Activated CD4-positive, alpha-beta T cell treated with anti-CD3 and anti-CD28 coated beads, Interleukin-2, Interleukin-6, amounts not matched to agents 100 ng/mL and 50 ng/mL, durations not matched to agents 16 hours and 8 hours (primary cell): ENCODE measurements around the gene FETUB.

Source experiments
- DNase-seq: peaks from one replicate; pipeline ENCODE4 v3.0.0-alpha.2; 2020

Gene FETUB

DNA sequence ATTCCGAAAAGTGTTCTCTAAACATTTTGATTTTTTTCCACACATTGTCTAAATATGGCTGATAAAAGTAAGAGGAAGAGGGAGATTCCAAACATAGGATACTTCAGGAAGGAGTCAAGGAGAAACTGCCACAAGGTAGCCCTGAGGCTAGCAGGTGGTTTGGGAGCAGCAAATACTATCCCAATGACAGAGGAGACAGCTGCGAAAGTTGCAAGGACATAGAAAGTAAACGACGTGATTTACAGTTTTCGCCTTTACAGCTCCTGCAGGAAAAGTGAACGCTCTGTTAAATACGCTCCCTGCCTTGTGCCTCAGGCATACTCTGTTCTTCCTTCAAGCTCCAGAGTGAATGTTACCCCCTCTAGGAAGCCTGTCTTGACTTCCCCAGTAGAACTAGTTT lies 3.7 kb upstream of the FETUB start:
- DNase-seq = no peak

DNA sequence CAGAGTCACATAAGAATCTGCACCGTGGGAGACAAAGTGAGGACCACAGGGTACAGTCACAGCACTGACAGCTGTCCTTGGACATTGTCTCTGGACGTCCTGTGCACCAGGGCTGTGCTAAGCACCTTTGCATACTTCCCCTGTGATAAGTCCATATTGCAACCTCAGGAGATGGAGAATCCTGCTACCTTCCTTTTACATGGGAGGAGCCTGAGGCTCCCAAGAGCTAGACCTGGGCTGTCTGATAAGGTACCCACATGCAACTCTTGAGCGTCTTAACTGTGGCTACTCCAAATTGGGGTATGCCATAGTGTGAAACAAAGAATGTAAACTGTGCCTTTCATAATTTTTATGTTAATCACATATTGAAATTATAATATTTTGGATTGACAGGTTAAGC lies 2.5 kb upstream of the FETUB start:
- no peak for DNase-seq

DNA sequence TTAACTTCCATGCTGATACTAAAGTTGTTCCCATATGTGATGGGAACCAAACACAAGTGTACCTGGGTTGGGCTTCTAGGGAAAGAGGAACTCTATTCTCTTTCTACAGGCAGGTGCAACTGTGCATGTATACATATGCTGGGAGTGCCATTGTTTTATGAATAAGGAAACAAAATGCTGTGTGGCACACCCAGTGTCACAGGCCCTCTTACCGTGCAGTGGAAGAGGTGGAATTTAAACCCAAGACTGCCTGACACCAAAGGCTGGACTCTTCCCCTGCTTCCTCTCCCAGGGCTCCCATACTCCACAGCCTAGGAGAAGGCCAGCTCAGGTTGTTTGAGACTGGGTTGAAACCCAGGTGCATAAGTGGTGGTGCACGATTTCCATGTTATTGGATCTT lies 1.9 kb upstream of the FETUB start:
- no peak for DNase-seq

DNA sequence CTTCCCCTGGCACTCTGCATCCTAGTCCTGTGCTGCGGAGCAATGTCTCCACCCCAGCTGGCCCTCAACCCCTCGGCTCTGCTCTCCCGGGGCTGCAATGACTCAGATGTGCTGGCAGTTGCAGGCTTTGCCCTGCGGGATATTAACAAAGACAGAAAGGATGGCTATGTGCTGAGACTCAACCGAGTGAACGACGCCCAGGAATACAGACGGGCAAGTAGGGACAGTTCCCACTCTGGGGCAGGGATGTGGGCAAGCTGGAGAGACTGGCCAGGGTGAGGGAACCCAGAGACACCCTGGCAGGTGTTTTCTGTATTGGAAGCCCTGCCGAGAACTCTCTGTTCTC lies 247 bp downstream of the FETUB start:
- DNase-seq = no peak

DNA sequence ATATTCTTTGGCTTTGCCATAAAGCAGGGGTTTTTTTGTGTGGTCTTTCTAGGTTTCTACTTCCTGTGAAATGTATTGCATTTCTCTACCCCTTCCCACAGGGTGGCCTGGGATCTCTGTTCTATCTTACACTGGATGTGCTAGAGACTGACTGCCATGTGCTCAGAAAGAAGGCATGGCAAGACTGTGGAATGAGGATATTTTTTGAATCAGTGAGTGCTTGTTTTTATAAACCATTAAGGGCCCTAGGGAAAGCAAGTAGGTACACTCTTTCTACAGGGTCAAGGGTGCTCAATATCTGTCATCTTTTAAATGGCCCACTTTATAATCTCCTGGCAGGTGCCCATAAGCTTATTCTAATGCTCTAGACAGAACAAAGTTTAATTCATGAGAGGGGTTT lies 730 bp downstream of the FETUB start:
- DNase-seq = no peak

DNA sequence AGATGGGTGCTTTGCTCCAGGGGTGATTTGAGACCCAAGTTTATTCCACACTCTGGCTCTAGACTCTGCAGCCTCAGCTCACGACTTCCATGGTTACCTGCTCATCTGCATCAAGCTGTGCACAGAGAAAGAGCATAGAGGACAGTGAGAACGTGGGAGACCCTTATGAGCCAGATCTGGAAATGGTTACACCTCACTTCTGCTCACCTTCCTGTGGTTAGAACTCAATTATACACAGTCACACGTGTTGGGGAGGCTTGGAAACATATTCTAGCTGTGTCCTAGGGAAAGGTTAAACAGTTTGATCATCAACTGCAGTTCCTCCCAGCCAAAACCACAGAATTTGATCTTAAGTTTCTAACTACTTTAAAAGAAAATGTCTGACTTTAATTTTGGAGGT lies 1.8 kb downstream of the FETUB start:
- DNase-seq = peak; percentile 6

DNA sequence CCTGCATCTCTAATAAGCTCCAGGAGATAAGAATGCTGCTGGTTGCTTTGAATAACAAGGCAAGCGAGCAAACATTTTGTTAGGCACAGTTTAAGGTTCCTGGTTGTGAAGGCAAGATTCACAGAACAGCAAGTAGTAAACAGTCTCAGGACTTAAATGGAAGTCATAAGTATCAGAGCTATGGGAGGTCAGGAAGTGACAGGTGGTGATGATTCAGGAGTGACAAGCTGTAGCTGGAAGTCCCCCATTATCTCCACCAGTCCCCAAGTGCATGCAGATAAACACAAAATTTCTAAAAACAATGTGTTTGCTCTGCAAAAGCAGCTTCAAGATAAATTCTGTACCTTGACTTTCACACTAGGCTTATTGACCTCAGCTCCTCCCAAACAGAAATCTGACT lies 3.3 kb downstream of the FETUB start:
- peak; percentile 24 for DNase-seq

DNA sequence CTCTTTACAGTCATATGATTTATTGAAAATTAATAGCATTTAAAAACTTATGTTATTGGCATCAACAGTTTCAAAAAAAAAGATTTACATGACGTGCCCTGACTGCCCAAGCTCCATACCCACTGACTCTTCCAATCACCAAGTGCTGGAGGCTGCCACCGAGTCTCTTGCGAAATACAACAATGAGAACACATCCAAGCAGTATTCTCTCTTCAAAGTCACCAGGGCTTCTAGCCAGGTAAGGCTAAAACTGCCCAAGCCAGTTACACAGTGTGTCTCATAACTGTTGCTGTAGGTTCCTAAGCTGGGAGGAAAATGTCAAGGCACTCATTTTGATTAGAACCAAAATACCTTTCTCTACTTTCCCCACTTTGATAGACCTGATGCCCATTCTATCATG lies 4.5 kb downstream of the FETUB start:
- no peak for DNase-seq

DNA sequence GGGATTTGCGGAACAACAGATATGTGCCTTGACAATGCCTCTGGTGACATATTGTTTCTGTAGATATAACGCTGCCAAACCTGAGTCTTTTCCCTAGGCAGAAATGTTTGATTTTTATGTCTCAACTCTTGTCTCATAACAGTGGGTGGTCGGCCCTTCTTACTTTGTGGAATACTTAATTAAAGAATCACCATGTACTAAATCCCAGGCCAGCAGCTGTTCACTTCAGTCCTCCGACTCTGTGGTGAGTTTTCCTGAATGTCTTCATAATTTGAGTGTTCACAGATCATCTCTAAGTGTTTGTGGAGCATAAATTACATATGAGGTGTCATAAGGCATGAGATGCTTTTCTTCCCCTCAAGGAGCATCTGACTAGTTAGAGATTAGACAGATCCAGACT lies 5.9 kb downstream of the FETUB start:
- no peak for DNase-seq

DNA sequence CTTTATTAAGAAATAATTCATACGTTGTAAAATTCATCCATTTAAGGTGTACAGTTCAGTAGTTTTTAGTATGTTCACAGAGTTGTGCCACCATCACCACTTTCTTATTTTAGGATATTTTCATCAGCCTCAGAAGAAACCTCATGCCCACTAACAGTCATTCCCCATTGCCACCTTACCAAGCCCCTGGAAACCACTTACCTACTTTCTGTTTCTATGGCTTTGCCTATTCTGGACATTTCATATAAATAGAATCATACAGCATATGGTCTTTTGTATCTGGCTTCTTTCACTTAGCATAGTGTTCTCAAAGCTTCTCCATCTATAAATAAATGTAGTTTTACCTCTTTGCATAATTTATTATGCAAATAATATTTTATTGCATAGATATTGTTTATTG lies 6.6 kb downstream of the FETUB start:
- DNase-seq = no peak

DNA sequence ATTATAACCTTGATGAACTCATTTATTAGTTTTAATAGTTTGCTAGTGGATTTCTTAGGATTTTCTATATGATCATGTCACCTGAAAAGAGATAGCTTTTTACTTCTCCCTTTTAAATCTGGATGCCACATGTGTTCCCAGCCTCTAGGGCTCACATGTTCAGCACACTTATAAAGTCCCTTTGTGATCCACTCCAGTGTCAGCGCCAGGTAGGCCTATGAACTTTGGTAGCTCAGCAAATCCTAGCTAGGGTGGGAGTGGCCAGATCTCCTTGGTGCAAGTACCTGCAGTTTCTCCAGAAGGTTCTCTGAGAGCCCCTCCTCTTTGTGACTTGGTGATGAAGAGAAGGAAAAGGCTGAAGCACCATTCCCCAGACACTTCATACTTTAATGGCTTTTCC lies 8.7 kb downstream of the FETUB start:
- DNase-seq = no peak

DNA sequence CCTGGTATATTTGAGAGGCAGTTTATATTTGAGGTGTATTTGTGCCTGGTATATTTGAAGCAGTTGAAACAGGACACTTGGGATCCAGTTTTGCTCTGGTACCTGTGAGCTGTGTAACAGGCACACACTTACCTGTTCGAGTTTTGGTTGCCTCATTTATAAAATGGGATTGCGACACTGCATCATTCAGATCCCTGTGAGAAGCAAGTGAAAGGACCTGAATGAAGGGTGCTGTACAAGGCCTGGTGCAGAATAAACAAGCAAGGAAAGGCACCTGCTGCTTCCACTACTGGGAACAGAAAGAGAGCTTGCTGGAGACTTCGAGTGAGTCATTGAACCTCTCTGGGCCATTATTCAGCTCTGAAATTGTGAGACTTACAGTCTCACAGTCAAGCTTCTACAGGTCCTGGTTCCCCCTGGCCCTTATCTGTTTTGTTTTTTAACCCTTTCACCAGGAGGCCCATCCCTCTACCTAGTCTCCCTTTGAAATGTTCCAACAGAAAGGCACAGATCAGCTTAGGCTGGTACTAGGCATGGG lies 11.5 kb downstream of the FETUB start:
- no peak for DNase-seq

DNA sequence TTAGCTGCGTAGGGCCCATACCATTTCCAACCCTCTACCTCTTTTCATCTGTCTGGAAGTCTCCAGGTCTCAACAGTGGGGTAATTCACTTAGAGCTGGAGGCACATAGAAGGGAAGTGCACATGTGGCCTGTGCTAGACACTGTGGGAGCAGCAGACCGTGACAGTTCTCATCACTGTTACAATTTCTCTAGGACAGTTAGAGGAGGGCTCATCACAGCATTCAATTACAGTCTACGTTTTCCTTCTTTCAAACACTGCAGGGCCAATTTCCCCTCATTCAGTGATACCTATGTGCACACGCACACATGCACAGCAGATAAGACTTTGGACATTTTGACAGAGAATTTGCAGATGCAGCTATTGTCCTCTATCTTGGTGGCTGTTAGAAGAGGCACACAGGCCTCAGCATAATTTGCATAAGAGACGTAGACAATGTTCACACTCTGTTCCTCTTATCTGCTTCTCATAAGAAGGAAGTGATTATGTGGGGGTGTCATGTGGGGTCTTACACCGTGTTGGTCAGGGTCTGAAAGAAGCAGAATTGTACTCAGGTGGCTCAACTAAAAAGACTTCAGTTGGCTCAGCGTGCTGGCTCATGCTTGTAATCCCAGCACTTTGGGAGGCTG lies 13.0 kb downstream of the FETUB start:
- no peak for DNase-seq

DNA sequence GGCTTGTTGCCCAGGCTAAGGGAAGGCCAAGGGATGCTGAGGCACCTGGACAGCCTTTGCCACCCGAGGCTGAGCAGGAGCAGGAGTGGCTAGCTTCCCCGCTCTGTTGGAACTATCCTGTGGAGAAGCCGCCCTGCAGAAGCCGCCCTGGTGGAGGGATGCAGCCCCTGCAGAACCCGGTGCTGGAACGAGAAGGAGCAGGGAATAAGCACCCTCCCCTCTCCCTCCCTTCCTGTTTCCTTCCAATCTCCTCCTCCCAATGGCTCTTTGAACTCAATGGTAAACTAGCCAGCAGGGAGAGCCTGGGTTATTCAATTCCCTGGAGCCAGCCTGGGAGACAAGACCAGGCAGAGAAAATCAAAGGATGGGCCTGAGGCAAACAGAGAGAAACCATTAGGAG lies 13.8 kb downstream of the FETUB start:
- no peak for DNase-seq

DNA sequence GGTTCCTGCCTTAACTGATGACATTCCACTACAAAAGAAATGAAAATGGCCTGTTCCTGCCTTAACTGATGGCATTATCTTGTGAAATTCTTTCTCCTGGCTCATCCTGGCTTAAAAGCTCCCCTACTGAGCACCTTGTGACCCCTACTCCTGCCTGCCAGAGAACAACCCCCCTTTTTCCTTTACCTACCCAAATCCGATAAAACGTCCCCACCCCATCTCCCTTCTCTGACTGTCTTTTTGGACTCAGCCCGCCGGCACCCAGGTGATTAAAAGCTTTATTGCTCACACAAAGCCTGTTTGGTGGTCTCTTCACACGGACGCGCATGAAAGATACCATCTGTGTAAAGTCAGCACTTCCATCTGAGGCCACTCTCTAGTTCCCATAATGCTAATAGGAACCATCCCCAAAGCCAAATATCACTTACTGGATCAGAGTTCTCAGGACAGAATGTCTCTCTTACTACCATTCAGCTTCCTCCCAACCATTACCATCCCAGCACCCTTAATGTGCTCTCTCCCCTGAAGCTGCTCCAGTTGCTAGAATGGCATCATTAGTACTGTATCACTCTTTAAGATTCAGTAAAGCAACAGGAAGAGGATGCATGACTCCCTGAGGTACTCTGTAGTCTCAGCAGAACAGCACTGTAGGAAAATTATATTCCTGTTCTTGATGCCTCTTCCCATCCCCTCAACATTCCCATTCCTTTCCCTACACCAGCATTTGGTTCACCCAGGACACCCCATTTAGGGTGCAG lies 23.3 kb downstream of the FETUB start:
- DNase-seq = no peak

DNA sequence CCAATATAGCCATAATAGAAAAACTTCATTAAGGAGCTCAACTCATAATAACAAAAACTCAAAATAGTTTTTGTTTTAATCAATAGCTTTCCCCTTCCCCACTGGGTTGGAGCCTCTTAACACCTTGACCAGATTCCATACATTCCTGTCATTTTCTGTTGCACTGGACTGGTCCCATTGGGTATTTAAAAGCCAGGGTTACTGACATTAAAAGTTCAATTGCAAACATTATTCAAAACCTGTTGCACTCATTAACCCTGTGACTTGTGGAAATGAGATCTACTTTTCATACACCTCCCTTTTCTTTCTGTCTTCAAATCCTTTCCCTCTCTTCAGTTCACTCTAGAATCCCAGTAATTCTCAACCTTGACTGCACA lies 23.9 kb downstream of the FETUB start:
- no peak for DNase-seq

DNA sequence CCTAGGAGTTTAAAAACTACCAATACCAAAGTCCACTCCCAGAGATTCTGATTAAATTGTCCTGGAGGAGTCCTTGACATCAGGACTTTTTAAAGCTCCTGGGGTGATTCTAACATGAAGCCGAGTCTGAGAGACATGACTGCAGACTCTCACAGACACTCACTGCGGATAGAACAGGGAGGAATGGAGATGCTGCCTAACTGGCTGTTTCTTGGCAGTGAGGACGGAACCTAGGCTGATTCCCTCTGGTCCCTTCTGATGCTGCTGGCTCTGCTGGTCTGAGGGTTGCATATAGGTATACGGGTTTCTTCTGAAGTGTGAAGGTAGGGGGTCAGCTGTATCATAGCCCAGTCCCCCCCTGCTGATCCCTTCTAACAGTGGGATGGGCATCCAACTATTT lies 24.3 kb downstream of the FETUB start:
- no peak for DNase-seq

DNA sequence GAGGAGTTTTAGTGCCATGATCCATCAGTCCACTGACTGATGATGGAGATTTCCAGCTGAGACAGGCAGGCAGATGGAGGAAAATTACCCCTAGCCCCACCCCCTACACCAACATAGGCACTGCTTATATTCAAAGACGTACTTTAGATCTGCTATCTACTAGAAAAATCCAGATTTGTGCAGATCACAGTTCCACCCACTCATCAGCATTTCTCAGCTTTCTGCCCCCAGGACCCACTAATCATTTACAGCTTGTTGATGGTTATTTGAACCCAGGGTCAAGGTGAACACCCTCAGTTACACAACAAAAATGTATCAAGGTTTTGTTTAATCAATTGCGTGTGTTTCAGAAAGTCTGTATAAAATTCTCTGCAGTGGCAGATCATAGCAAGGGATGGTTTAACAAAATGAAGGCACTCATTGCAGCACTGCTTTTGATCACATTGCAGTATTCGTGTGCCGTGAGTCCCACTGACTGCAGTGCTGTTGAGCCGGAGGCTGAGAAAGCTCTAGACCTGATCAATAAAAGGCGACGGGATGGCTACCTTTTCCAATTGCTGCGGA lies 25.5 kb downstream of the FETUB start, which contains the start of gene HRG:
Gene HRG (plus strand): TSS at position 390 of the 564 bp plus-strand sequence. CDS start 18 bp downstream, at position 408.
- no peak for DNase-seq

DNA sequence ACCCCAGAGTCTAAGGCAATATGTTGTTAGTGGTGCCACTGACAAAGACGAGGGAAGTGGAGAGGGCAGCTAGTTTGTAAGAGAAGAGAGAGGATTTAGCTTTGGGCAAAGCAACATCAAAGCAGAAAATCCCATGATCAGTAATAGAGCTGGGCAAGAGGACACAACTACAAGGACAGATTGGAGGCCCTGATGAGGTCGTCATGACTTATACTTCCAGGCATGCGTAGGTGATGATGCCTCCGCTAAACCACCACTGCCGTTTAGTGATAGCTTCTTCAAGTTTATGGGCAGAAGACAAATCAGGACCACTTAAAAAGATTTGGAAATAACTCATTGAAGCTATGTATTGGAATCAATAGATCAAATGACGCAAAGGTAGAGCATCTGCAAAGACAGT lies 28.2 kb downstream of the FETUB start:
- no peak for DNase-seq

DNA sequence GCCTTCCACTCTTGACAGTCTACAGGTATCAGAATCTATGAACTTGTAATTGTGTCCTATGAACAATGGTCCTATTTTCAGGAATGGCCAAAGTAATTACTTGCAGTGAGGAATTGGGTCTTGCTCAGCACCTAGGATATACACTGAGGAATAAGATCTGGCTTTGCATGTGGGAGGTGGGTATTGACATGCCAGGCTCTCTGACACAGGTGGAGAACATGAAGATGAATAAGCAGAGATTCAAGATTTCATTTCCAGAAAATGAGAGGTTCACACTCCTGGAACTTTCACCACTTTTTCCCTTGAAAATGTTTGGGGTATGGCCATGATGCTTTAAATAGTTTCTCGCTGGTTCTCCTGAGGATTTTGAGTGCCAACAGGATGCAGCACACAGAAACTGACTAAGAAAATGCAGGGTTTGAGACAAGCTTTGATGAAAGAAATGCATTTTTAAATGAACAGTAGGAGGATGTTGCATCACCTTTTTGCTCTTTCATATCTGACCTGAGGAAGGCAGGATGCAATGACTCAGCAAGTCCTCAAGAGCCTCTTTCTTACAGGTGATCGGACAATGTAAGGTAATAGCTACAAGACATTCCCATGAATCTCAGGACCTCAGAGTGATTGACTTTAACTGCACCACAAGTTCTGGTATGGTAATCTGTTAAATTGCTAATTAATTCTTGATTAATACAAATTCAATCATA lies 29.3 kb downstream of the FETUB start:
- peak; percentile 60 for DNase-seq

DNA sequence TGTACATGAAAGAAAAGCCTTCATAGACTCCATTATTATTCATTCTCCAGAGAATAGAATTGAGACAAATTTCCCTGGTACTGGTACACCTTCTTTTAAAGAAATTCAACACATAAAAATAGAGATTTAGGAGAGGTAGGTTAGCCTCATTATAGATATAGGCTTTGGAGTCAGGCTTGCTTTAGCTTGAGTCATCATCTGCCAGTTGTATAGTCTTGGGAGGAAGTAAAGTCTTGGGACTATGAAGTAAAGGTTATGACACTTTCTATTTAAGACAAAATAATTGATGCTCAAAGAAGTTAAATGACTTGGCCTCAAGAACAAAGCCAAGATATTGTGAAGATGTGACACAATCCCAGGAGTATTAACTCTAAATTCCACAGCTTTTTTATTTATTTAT lies 30.0 kb downstream of the FETUB start:
- no peak for DNase-seq

DNA sequence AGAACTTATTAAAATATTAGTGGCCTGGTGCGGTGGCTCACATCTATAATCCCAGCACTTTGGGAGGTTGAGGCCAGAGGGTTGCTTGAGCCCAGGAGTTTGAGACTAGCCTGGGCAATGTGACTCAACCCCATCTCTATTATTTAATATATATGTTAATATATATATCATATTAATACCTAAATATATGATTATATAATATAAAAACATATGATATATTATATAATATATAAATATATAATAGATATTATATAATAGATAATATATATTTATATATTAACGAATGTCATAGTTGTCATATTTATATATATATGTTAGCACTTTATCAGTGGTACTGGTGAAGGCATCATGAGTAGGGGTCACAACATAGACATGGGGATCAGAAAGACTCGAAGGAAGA lies 30.9 kb downstream of the FETUB start:
- DNase-seq = no peak

DNA sequence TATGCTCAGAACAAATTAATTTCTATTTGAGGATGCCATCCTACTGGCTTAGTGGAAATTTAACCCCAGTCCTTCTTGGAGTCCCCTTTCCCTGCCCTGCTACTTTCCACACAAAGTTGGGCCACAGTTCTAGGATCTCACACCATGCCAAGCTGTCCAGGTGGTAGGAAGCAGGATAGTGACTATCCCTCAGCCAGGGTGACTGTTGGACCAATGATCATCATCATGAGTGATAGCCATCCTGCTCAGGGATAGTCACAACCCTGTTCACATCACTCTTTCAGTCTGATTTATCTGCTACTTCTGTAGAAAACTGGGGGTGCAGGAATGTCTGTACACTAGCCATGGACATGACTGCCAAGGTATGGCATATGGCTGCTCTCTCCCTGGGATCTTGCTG lies 38.4 kb downstream of the FETUB start:
- no peak for DNase-seq

DNA sequence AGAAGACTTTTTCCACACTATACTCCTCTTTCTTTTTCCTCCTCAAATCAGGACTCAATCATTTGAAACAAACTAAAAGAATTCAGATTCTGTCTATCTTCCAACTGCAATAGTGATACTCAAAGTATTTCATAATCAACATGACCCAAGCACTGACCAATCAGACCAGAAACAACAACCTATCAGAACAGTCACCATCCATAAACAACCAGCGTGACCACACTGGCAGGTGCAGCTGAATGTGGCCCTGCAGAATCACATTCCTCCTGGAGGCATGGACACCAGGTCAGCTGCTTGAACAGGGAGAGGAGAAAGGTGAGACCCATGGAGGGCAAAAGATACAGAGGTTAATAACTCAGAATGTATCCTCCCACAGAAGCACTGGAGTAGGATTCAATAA lies 39.0 kb downstream of the FETUB start:
- DNase-seq = no peak
